Measurements from ENCODE around the gene SPATA13. TPM values are rescaled to one million over a fixed set of nuclear protein-coding genes. Genes with fewer than 3 reads are reported as not detected.
A peak's percentile ranks its signal among the peaks of the same experiment; 100 is the strongest.
"Not testable (repeated sequence)": the region's sequence is repeated elsewhere in the genome, so short reads cannot be mapped to it uniquely, and the experiment has no call there.

SPATA13 gene
- total and polyA plus RNA-seq, 8 donors, result 3.6 to 156 (median 48.6) TPM

GRCh38 chr13:24199016-24199415 is 38.5 kb downstream of the SPATA13 start:
- intact Hi-C loops (cut with DNase I; ENCODE audit: low total_unique reads), result no loop called here
- Histone ChIP-seq H3K27me3 (no peaks in the 10 kb centered on the region), H3K4me3 (no peak overlapping the region), H3K27ac (peak overlapping the region in 2 of 5 donors; percentile 3 to 54), H3K9me3 (no peaks in the 10 kb centered on the region), H3K36me3 (no peaks in the 10 kb centered on the region), H3K4me1 (peaks cover 5 to 57% (median 30%) of the 10 kb centered on the region in 4 donors)
- DNase-seq, result no peak
- 63 to 90% (median 83%) methylated on average over 9 of the region's 9 CpGs for WGBS, 5 donors
- TF ChIP-seq CTCF (IDR thresholded peaks at IDR 0.05), result no peak
- no peak for TF ChIP-seq POLR2A (IDR thresholded peaks at IDR 0.05)
- no peak for TF ChIP-seq EP300 (IDR thresholded peaks at IDR 0.05)
- no peak for TF ChIP-seq POLR2AphosphoS5 (IDR thresholded peaks at IDR 0.05)

- H3K4me1 ChIP-seq, result peaks cover 5 to 54% (median 27%) of the 10 kb centered on the region in 4 donors
- H3K27ac ChIP-seq, result no peak overlapping the region
- H3K4me3 ChIP-seq, result no peak overlapping the region
- no peak for TF ChIP-seq CTCF (IDR thresholded peaks at IDR 0.05)
- TF ChIP-seq POLR2A (IDR thresholded peaks at IDR 0.05), result no peak
- TF ChIP-seq EP300 (IDR thresholded peaks at IDR 0.05), result no peak
- no peak for TF ChIP-seq POLR2AphosphoS5 (IDR thresholded peaks at IDR 0.05)
- peak in 1 of 2 donors; percentile 61 for DNase-seq
- H3K27me3 ChIP-seq, result no peaks in the 10 kb centered on the region
- no peaks in the 10 kb centered on the region for H3K36me3 ChIP-seq
- WGBS, 5 donors, result 38 to 73% (median 52%) methylated on average over 7 of the region's 7 CpGs
- no peaks in the 10 kb centered on the region for H3K9me3 ChIP-seq
- intact Hi-C loops (cut with DNase I; ENCODE audit: low total_unique reads), result no loop called here
Observed at GRCh38 chr13:24202215-24202614, 41.7 kb downstream of the SPATA13 start.

DNA sequence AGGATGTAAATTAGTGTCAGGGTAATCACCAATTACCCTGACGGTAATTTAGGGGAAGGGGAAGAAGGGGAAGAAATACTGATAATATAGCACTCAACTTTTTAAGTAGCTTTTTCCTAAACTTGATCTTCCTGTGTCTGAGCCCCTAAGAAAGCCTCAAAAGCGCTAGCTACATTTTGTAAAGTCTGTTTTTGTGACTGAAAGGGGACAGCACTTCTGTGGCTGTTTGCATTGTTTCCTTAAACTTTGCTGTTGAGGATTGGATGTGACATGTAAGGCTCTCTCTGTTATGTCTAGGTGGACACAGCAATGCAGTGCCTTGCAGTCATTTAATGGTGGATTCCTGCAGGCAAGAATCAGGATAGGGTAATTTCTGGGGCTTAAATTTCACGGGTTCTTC is 42.8 kb downstream of the SPATA13 start:
- no peaks in the 10 kb centered on the region for H3K9me3 ChIP-seq

GRCh38 chr13:24203811-24204210 is 43.3 kb downstream of the SPATA13 start:
- no peak for TF ChIP-seq EP300 (IDR thresholded peaks at IDR 0.05)
- no peak for TF ChIP-seq CTCF (IDR thresholded peaks at IDR 0.05)
- TF ChIP-seq POLR2AphosphoS5 (IDR thresholded peaks at IDR 0.05), result no peak
- Histone ChIP-seq H3K4me3 (no peak overlapping the region), H3K36me3 (no peaks in the 10 kb centered on the region), H3K9me3 (no peaks in the 10 kb centered on the region), H3K4me1 (peaks cover 5 to 54% (median 36%) of the 10 kb centered on the region in 4 donors), H3K27ac (no peak overlapping the region), H3K27me3 (no peaks in the 10 kb centered on the region)
- peak in 1 of 2 donors; percentile 47 for DNase-seq
- WGBS, 5 donors, result 32 to 55% (median 50%) methylated on average over 1 of the region's 1 CpG
- intact Hi-C loops (cut with DNase I; ENCODE audit: low total_unique reads), result no loop called here

More for the DNA sequence above, 42.8 kb downstream of the SPATA13 start:
- no peak overlapping the region for H3K4me3 ChIP-seq
- 34 to 50% (median 46%) methylated on average over 3 of the region's 3 CpGs for WGBS, 5 donors
- TF ChIP-seq CTCF (IDR thresholded peaks at IDR 0.05) (no peak), POLR2AphosphoS5 (IDR thresholded peaks at IDR 0.05) (no peak), EP300 (IDR thresholded peaks at IDR 0.05) (no peak)
- intact Hi-C loops (cut with DNase I; ENCODE audit: low total_unique reads), result no loop called here
- DNase-seq, result no peak
- peaks cover 5 to 57% (median 33%) of the 10 kb centered on the region in 4 donors for H3K4me1 ChIP-seq
- H3K36me3 ChIP-seq, result no peaks in the 10 kb centered on the region
- no peak overlapping the region for H3K27ac ChIP-seq
- H3K27me3 ChIP-seq, result no peaks in the 10 kb centered on the region

DNA sequence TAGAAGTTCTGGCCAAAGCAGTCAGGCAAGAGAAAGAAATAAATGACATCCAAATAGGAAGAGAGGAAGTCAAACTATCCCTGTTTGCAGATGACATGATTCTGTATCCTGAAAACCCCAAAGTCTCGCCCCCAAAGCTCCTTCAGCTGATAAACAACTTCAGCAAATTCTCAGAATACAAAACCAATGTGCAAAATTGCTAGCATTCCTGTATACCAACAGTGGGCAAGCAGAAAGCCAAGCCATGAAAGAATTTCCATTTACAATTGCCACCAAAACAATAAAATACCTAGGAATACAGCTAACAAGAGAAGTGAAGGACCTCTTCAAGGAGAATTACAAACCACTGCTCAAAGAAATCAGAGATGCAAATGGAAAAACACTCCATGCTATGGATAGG is 44.6 kb downstream of the SPATA13 start:
- H3K4me3 ChIP-seq; intact Hi-C loops (cut with DNase I; ENCODE audit: low total_unique reads); H3K27ac ChIP-seq; H3K27me3 ChIP-seq; DNase-seq; H3K36me3 ChIP-seq; H3K9me3 ChIP-seq: not testable (repeated sequence)
- 89 to 97% (median 93%) methylated on average over 1 of the region's 1 CpG for WGBS, 5 donors
- peaks cover 5 to 50% (median 34%) of the 10 kb centered on the region in 4 donors for H3K4me1 ChIP-seq

Data from stomach (tissue), 9 donors.